HepG2 (cell line): ENCODE data around the gene IFIT5. TPM values are rescaled to one million over a fixed set of nuclear protein-coding genes. Genes with fewer than 3 reads are reported as not detected.
"Not testable (repeated sequence)": the region's sequence is repeated elsewhere in the genome, so short reads cannot be mapped to it uniquely, and the experiment has no call there.

Experiments used
- ATAC-seq: fragments of 200-7000 bp; cut with Tn5 transposase; 3 replicates; pipeline ENCODE4 v1.9.1; 2020; ENCODE audit warnings: mild to moderate bottlenecking, moderate library complexity
- BruUV-seq: library from RNA; stranded (reverse); fragments of 400-500 nt; replicated peaks from 2 replicates; lab custom pipeline; 2021; lab: Mats Ljungman, UMichigan
- CTCF ChIA-PET: fragments of 300-600 bp; formaldehyde crosslinking; extraction: SDS; loops from one replicate; lab custom pipeline; 2021; ENCODE audit warnings: low total read pairs, inconsistent platforms, low intra/inter-chr PET ratio; lab: Yijun Ruan, JAX
- POLR2A ChIA-PET: fragments of 350-600 bp; sonication (Branson Sonifier 250); formaldehyde crosslinking; loops from one replicate; lab custom pipeline; 2020; ENCODE audit warnings: antibody characterized with exemption, inconsistent platforms; lab: Yijun Ruan, JAX
- DNase-seq: peaks from one replicate; pipeline ENCODE4 v3.0.0-alpha.2; 2015; ENCODE audit warnings: low spot score
- FAIRE-seq: peaks from 3 replicates; lab custom pipeline; 2011; peaks lifted over from hg19 to GRCh38; lab: Jason Lieb, UNC
- H2AFZ ChIP-seq: one replicate; pipeline ENCODE4 v1.6.1; 2011; ENCODE audit warnings: low read length, inconsistent platforms
- H3K27ac ChIP-seq: fragments of 300-600 bp; 3 replicates; pipeline ENCODE4 v1.8.0; 2011; ENCODE audit warnings: mixed run types, mild to moderate bottlenecking, mixed read lengths, low read length, inconsistent platforms; ENCODE audit not compliant: insufficient read depth; ENCODE audit errors: extremely low read length
- H3K27me3 ChIP-seq, 2 experiments: fragments of 200-600 bp in 1 of 2; 2 replicates in 1 of 2; 3 replicates in 1 of 2; pipeline versions ENCODE4 v1.6.0 to v1.8.0; 2011; ENCODE audit warnings: low read length in 2 of 2, mild to moderate bottlenecking in 2 of 2, moderate library complexity in 2 of 2, inconsistent platforms in 1 of 2; ENCODE audit not compliant: insufficient read depth in 2 of 2, control insufficient read depth in 1 of 2
- H3K36me3 ChIP-seq, 2 experiments: fragments of 200-600 bp in 1 of 2; replicated peaks in 1 of 2; 2 replicates in 1 of 2; 3 replicates in 1 of 2; pipeline versions ENCODE4 v1.5.1 to v1.8.0; 2011; ENCODE audit warnings: low read length in 2 of 2, inconsistent platforms in 1 of 2; ENCODE audit not compliant: insufficient read depth in 2 of 2, control insufficient read depth in 1 of 2
- H3K4me1 ChIP-seq: 2 replicates; pipeline ENCODE4 v1.5.1; 2012; ENCODE audit warnings: low read length, inconsistent platforms; ENCODE audit not compliant: insufficient read depth
- H3K4me2 ChIP-seq: 2 replicates; pipeline ENCODE4 v1.6.0; 2011; ENCODE audit warnings: low read depth, low read length, inconsistent platforms
- H3K4me3 ChIP-seq, 3 experiments: fragments of 200-600 bp in 1 of 3; sonication (generic), shearing (Covaris generic) in 1 of 3; replicated peaks in 1 of 3; 2 replicates each; pipeline ENCODE4 v1.5.1; 2011 to 2016; ENCODE audit warnings: low read length in 3 of 3, inconsistent platforms in 2 of 3, low read depth in 2 of 3, mild to moderate bottlenecking in 2 of 3, control low read depth in 1 of 3, mixed read lengths in 1 of 3; ENCODE audit not compliant: insufficient read depth in 1 of 3
- H3K79me2 ChIP-seq: one replicate; pipeline ENCODE4 v1.6.1; 2011; ENCODE audit warnings: low read length, inconsistent platforms; ENCODE audit not compliant: insufficient read depth
- H3K9ac ChIP-seq: 2 replicates; pipeline ENCODE4 v1.6.0; 2011; ENCODE audit warnings: mild to moderate bottlenecking, low read depth, low read length, inconsistent platforms; ENCODE audit not compliant: insufficient read depth
- H3K9me3 ChIP-seq: 2 replicates; pipeline ENCODE4 v1.5.1; 2012; ENCODE audit warnings: mild to moderate bottlenecking, low read length
- H4K20me1 ChIP-seq: 2 replicates; pipeline ENCODE4 v1.6.0; 2011; ENCODE audit warnings: inconsistent platforms, mild to moderate bottlenecking, low read length, moderate library complexity; ENCODE audit not compliant: insufficient read depth
- CEBPG ChIP-seq: IDR thresholded peaks from 2 replicates; pipeline ENCODE4 v1.6.1; 2016
- GATAD2A ChIP-seq: IDR thresholded peaks from 2 replicates; pipeline ENCODE4 v1.6.1; 2016
- HNF4A ChIP-seq: sonication (generic); formaldehyde crosslinking; IDR thresholded peaks from 2 replicates; pipeline ENCODE4 v1.4.0; 2020; ENCODE audit warnings: missing genetic modification reagents
- POGZ ChIP-seq: sonication (generic); formaldehyde crosslinking; IDR thresholded peaks from 2 replicates; pipeline ENCODE4 v1.4.0; 2020; ENCODE audit warnings: mild to moderate bottlenecking, missing genetic modification reagents
- SALL1 ChIP-seq: sonication (generic); formaldehyde crosslinking; IDR thresholded peaks from 2 replicates; pipeline ENCODE4 v1.8.0; 2022; ENCODE audit warnings: mild to moderate bottlenecking, missing genetic modification reagents
- ZBTB38 ChIP-seq: sonication (generic); formaldehyde crosslinking; IDR thresholded peaks from 2 replicates; pipeline ENCODE4 v1.5.1; 2020; ENCODE audit warnings: mild to moderate bottlenecking, missing genetic modification reagents
- WGBS: methylation state at CpG from one replicate; pipeline ENCODE4 v1.1.6; 2017; ENCODE audit warnings: low lambda C conversion rate; 5-methylcytosine and 5-hydroxymethylcytosine counted together
- in situ Hi-C: cut with HindIII; loops from 2 replicates; pipeline ENCODE4 v1.10.0; 2017; ENCODE audit warnings: low pct_unique_long_range_greater_than_20kb; ENCODE audit not compliant: extremely low pct_ligation_motif_present
- intact Hi-C: fragments of 100-400 bp; cut with micrococcal nuclease; formaldehyde crosslinking; loops from one replicate; pipeline ENCODE4 v1.10.0; 2022; ENCODE audit not compliant: unreplicated experiment
- polyA plus RNA-seq, 8 experiments: library from polyadenylated mRNA; depleted of rRNA in 3 of 8; stranded (reverse) in 7 of 8; unstranded in 1 of 8; fragments of >200 nt; fragmentation: Illumina TruSeq in 4 of 8; extraction: Trizol in 4 of 8; gene quantifications; 2 replicates each; pipeline versions ENCODE4 v1.2.1 to v1.2.3, GENCODE V29; 2011 to 2016; ENCODE audit warnings: low read depth in 4 of 8, missing spikeins in 1 of 8, mixed read lengths in 1 of 8; ENCODE audit not compliant: insufficient read depth in 1 of 8
- total RNA-seq, 5 experiments: library from RNA; depleted of rRNA; stranded (reverse); fragments of >200 nt; fragmentation: Illumina TruSeq; extraction: Trizol; gene quantifications; 2 replicates each; pipeline ENCODE4 v1.2.3, GENCODE V29; 2016; ENCODE audit warnings: low read depth in 1 of 5
- TF ChIP-seq, protein P1 (sequence below): IDR thresholded peaks from 2 replicates; pipeline ENCODE4 v1.4.0; 2020; ENCODE audit warnings: mild to moderate bottlenecking, missing genetic modification reagents
- TF ChIP-seq, protein P2 (sequence below): sonication (generic); formaldehyde crosslinking; conservative IDR thresholded peaks from 2 replicates; pipeline ENCODE4 v1.4.0; 2020; ENCODE audit warnings: mild to moderate bottlenecking, missing genetic modification reagents, moderate library complexity

The IFIT5 gene
- total and polyA plus RNA-seq, 2 of the 13 experiments (the other 11 are each of a cell fraction or from before 2014, with no cell fraction given): 2.2 to 8.3 TPM

DNA sequence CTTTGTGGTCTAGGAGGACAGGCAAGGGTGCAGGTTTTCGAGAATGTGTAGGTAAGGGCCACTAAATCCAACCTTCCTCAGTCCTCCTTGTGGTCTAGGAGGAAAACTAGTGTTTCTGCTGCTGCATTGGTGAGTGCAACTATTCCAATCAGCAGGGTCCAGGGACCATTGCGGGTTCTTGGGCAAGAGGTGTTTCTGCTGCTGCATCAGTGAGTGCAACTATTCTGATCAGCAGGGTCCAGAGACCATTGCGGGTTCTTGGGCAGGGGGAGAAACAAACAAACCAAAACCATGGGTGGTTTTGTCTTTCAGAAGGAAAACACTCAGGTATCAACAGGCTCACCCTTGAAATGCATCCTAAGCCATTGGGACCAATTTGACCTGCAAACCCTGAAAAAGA lies 6.6 kb upstream of the IFIT5 start:
- H2AFZ ChIP-seq, intact Hi-C loops, ATAC-seq, H3K9me3 ChIP-seq, H3K9ac ChIP-seq, BruUV-seq, H3K79me2 ChIP-seq, in situ Hi-C loops, CTCF ChIA-PET, POLR2A ChIA-PET, H3K27me3 ChIP-seq, H3K27ac ChIP-seq, DNase-seq, H3K36me3 ChIP-seq, H4K20me1 ChIP-seq, H3K4me3 ChIP-seq, FAIRE-seq: not testable (repeated sequence)
- TF ChIP-seq POGZ (CRISPR knock-in tag): 0 out of 2 replicates have a peak, but pooled peaks have one; percentile 24
- peak; percentile 42; the same call in 1 of the 2 replicates for TF ChIP-seq SALL1 (CRISPR knock-in tag)
- TF ChIP-seq CEBPG (CRISPR knock-in tag): 0 out of 2 replicates have a peak, but pooled peaks have one; percentile 7
- TF ChIP-seq, protein P1, sequence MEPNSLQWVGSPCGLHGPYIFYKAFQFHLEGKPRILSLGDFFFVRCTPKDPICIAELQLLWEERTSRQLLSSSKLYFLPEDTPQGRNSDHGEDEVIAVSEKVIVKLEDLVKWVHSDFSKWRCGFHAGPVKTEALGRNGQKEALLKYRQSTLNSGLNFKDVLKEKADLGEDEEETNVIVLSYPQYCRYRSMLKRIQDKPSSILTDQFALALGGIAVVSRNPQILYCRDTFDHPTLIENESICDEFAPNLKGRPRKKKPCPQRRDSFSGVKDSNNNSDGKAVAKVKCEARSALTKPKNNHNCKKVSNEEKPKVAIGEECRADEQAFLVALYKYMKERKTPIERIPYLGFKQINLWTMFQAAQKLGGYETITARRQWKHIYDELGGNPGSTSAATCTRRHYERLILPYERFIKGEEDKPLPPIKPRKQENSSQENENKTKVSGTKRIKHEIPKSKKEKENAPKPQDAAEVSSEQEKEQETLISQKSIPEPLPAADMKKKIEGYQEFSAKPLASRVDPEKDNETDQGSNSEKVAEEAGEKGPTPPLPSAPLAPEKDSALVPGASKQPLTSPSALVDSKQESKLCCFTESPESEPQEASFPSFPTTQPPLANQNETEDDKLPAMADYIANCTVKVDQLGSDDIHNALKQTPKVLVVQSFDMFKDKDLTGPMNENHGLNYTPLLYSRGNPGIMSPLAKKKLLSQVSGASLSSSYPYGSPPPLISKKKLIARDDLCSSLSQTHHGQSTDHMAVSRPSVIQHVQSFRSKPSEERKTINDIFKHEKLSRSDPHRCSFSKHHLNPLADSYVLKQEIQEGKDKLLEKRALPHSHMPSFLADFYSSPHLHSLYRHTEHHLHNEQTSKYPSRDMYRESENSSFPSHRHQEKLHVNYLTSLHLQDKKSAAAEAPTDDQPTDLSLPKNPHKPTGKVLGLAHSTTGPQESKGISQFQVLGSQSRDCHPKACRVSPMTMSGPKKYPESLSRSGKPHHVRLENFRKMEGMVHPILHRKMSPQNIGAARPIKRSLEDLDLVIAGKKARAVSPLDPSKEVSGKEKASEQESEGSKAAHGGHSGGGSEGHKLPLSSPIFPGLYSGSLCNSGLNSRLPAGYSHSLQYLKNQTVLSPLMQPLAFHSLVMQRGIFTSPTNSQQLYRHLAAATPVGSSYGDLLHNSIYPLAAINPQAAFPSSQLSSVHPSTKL (CRISPR knock-in tag): peak; percentile 22; the same call in 1 of the 2 replicates
- 0 out of 2 replicates have a peak, but pooled peaks have one; percentile 21 for TF ChIP-seq GATAD2A (CRISPR knock-in tag)
- TF ChIP-seq, protein P2, sequence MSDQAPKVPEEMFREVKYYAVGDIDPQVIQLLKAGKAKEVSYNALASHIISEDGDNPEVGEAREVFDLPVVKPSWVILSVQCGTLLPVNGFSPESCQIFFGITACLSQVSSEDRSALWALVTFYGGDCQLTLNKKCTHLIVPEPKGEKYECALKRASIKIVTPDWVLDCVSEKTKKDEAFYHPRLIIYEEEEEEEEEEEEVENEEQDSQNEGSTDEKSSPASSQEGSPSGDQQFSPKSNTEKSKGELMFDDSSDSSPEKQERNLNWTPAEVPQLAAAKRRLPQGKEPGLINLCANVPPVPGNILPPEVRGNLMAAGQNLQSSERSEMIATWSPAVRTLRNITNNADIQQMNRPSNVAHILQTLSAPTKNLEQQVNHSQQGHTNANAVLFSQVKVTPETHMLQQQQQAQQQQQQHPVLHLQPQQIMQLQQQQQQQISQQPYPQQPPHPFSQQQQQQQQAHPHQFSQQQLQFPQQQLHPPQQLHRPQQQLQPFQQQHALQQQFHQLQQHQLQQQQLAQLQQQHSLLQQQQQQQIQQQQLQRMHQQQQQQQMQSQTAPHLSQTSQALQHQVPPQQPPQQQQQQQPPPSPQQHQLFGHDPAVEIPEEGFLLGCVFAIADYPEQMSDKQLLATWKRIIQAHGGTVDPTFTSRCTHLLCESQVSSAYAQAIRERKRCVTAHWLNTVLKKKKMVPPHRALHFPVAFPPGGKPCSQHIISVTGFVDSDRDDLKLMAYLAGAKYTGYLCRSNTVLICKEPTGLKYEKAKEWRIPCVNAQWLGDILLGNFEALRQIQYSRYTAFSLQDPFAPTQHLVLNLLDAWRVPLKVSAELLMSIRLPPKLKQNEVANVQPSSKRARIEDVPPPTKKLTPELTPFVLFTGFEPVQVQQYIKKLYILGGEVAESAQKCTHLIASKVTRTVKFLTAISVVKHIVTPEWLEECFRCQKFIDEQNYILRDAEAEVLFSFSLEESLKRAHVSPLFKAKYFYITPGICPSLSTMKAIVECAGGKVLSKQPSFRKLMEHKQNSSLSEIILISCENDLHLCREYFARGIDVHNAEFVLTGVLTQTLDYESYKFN (CRISPR knock-in tag): peak; percentile 45; the same call in 1 of the 2 replicates
- TF ChIP-seq HNF4A: peak; percentile 63
- TF ChIP-seq ZBTB38 (CRISPR knock-in tag): peak; percentile 77
- WGBS: 49% methylated on average over 3 of the region's 3 CpGs
- 0 out of 2 replicates have a peak overlapping the region, but pooled peaks have one; percentile 3 for H3K4me2 ChIP-seq
- H3K4me1 ChIP-seq: peaks cover 23% of the 10 kb centered on the region

DNA sequence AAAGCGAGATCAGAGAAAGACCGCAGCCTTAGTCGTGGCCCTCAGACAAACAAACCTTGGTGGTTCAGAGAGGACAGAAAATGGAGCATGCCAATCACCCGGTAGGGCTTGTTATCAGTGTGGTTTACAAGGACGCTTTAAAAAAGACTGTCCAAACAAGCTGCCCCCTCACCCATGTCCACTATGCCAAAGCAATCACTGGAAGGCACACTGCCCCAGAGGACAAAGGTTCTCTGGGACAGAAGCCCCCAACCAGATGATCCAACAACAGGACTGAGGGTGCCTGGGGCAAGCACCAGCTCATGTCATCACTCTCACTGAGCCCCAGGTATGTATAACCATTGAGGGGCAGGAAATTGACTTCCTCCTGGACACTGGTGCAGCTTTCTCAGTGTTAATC lies 5.1 kb upstream of the IFIT5 start:
- intact Hi-C loops, H3K79me2 ChIP-seq, H3K4me2 ChIP-seq, H3K9ac ChIP-seq, H3K9me3 ChIP-seq, H3K27me3 ChIP-seq, in situ Hi-C loops, H2AFZ ChIP-seq, POLR2A ChIA-PET, H3K4me3 ChIP-seq, DNase-seq, H4K20me1 ChIP-seq, CTCF ChIA-PET, BruUV-seq, ATAC-seq, H3K36me3 ChIP-seq, H3K27ac ChIP-seq, FAIRE-seq: not testable (repeated sequence)
- WGBS: 87% methylated on average over 5 of the region's 5 CpGs
- peaks cover 27% of the 10 kb centered on the region for H3K4me1 ChIP-seq
